ENCODE results near the gene ZFYVE27.

- TF ChIP-seq CTCF (IDR thresholded peaks at IDR 0.05; ENCODE audit: low read length) (no peak), EZH2phosphoT487 (IDR thresholded peaks at IDR 0.05; ENCODE audit: low read length) (no peak)
Measured at GRCh38 chr10:97689559-97690020, 47.3 kb upstream of the ZFYVE27 start.

All from MM.1S (cell line).